CD8-positive, alpha-beta memory T cell (primary cell): ENCODE data around the gene TRPM1. TPM values are rescaled to one million over a fixed set of nuclear protein-coding genes. Genes with fewer than 3 reads are reported as not detected.

Experiments
- CTCF ChIA-PET: fragments of 350-600 bp; sonication (Branson Sonifier 250); formaldehyde crosslinking; loops from one replicate; lab custom pipeline; 2021; ENCODE audit warnings: antibody characterized with exemption; lab: Charles Lee
- POLR2A ChIA-PET: fragments of 350-600 bp; sonication (Branson Sonifier 250); formaldehyde crosslinking; loops from one replicate; lab custom pipeline; 2021; ENCODE audit warnings: antibody characterized with exemption; lab: Charles Lee
- DNase-seq, 5 donors: peaks; one replicate each; pipeline versions ENCODE4 v3.0.0 to v3.0.0-alpha.2; 2020 to 2022; ENCODE audit warnings: mixed read lengths in 1 of 5
- H3K27ac ChIP-seq: one replicate; pipeline ENCODE4 v1.7.0; 2013; ENCODE audit warnings: low read depth, mild to moderate bottlenecking, low read length, moderate library complexity
- H3K27me3 ChIP-seq: 2 replicates; pipeline ENCODE4 v1.7.0; 2013; ENCODE audit warnings: low read length, mild to moderate bottlenecking; ENCODE audit not compliant: insufficient read depth, poor library complexity, severe bottlenecking
- H3K36me3 ChIP-seq: 2 replicates; pipeline ENCODE4 v1.7.0; 2013; ENCODE audit warnings: mild to moderate bottlenecking, low read length, moderate library complexity; ENCODE audit not compliant: insufficient read depth
- H3K4me1 ChIP-seq: 2 replicates; pipeline ENCODE4 v1.7.0; 2013; ENCODE audit warnings: mild to moderate bottlenecking, low read length, moderate library complexity; ENCODE audit not compliant: insufficient read depth
- H3K4me3 ChIP-seq: 2 replicates; pipeline ENCODE4 v1.7.0; 2013; ENCODE audit warnings: mild to moderate bottlenecking, low read length
- H3K9me3 ChIP-seq: 2 replicates; pipeline ENCODE4 v1.7.0; 2013; ENCODE audit warnings: mild to moderate bottlenecking, low read length
- H3K27ac Mint-ChIP-seq, 8 donors: one replicate each; pipeline ENCODE4 v1.8.0; 2020 to 2021; ENCODE audit warnings: mixed read lengths in 8 of 8, mild to moderate bottlenecking in 6 of 8, inconsistent platforms in 3 of 8, moderate library complexity in 3 of 8
- H3K27me3 Mint-ChIP-seq, 2 donors: one replicate each; pipeline ENCODE4 v1.8.0; 2020 to 2021; ENCODE audit warnings: mixed read lengths in 2 of 2, mild to moderate bottlenecking in 1 of 2, moderate library complexity in 1 of 2
- H3K36me3 Mint-ChIP-seq, 3 donors: one replicate each; pipeline ENCODE4 v1.8.0; 2020 to 2021; ENCODE audit warnings: mixed read lengths in 3 of 3, inconsistent platforms in 1 of 3, mild to moderate bottlenecking in 1 of 3
- H3K4me1 Mint-ChIP-seq, 3 donors: one replicate each; pipeline ENCODE4 v1.8.0; 2020 to 2021; ENCODE audit warnings: mixed read lengths in 3 of 3, inconsistent platforms in 1 of 3, mild to moderate bottlenecking in 1 of 3
- H3K4me3 Mint-ChIP-seq, 7 donors: one replicate each; pipeline ENCODE4 v1.8.0; 2020 to 2021; ENCODE audit warnings: mixed read lengths in 7 of 7, mild to moderate bottlenecking in 6 of 7, moderate library complexity in 4 of 7, inconsistent platforms in 2 of 7
- H3K9me3 Mint-ChIP-seq, 5 donors: one replicate each; pipeline ENCODE4 v1.8.0; 2020 to 2022; ENCODE audit warnings: mixed read lengths in 5 of 5, mild to moderate bottlenecking in 3 of 5, moderate library complexity in 2 of 5, inconsistent platforms in 1 of 5
- polyA plus RNA-seq: library from polyadenylated mRNA; unstranded; fragments of 300-500 nt; fragmentation: Illumina TruSeq; gene quantifications from one replicate; pipeline ENCODE4 v1.2.3, GENCODE V29; 2021
- total RNA-seq, 2 experiments: library from RNA; stranded (reverse); gene quantifications; one replicate each; pipeline ENCODE4 v1.2.3, GENCODE V29; 2021

The TRPM1 gene
- total and polyA plus RNA-seq, 3 experiments from 2014 or later, result 0.03 TPM; not detected in 2

DNA sequence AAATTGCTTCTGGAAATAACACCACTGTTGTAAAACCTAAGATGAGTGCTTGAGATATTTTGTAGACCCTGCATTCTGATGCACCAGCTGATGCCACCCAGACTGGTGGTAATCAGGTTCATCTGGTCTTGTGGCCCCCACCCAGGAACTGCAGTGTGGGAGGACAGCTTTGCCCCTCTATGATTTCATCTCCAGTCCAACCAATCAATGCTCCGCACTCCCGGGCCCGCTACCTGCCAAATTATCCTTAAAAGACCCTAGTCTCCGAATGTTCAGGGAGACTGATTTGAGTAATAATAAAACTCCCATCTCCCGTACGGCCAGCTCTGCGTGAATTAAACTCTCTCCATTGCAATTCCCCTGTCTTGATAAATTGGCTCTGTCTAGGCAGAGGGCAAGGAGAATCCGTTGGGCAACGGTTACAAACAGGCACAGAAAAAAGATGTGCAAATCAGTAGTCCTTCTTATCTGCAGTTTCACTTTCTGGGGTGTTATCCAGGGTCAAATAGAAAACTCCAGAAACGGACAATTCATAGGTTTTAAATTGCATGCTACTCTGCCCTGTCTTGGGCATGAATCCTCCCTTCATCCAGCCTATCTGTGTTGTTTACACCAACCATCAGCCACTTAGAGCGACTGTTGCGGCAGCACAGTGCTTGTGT, 29.2 kb upstream of the TRPM1 start:
- Histone ChIP-seq H3K9me3 (no peaks in the 10 kb centered on the region), H3K36me3 (no peaks in the 10 kb centered on the region), H3K27ac (no peak overlapping the region), H3K27me3 (no peaks in the 10 kb centered on the region), H3K4me1 (no peaks in the 10 kb centered on the region), H3K4me3 (no peak overlapping the region)
- Mint-ChIP-seq H3K4me3 (peak overlapping the region in 5 of 7 donors; percentile 53 to 65 (median 63)), H3K27ac (peak overlapping the region in 2 of 8 donors; percentile 33 to 40), H3K36me3 (no peaks in the 10 kb centered on the region), H3K4me1 (peaks cover 3 to 13% (median 8%) of the 10 kb centered on the region in 3 donors), H3K27me3 (peaks cover 4 to 6% of the 10 kb centered on the region in 2 donors), H3K9me3 (no peaks in the 10 kb centered on the region)
- POLR2A ChIA-PET, result no interaction called here
- CTCF ChIA-PET, result interaction anchor here (1.4 to 4.2 kb wide), 3 partner anchors 7 to 359 kb away, joined by 4 to 22 read pairs (median 9); no protein-coding TSS in a partner anchor
- no peak for DNase-seq

DNA sequence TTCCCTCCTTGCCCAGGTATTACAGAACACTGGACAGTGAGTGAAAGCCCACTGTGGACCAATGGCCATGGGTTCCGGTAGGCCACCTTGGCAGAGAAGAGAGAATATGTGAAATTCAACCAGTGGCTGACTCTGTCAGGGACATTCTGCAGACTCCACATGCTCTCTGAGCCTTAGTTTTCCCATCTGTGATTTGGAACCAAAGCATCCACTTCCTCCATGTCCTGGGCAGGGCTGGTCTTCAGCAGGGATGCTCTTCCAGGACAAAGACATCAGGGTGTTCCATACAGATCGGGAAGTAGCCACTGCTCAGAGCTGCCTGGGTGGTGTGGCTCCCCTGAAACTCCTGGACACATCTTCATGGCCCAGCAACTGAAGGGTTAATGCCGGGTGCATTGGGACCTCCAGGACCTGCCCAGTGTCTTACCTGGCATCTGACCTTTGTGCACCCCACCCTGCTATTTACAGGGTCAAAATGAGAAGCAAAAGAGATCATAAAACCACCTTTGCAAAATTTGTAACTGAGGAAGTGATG, 28.3 kb upstream of the TRPM1 start:
- H3K36me3 ChIP-seq, result no peaks in the 10 kb centered on the region
- H3K27ac Mint-ChIP-seq, result no peak overlapping the region
- no peaks in the 10 kb centered on the region for H3K9me3 Mint-ChIP-seq
- H3K27me3 Mint-ChIP-seq, result peaks cover 4 to 6% of the 10 kb centered on the region in 2 donors
- no peaks in the 10 kb centered on the region for H3K36me3 Mint-ChIP-seq
- H3K27ac ChIP-seq, result no peak overlapping the region
- no peak overlapping the region for H3K4me3 Mint-ChIP-seq
- no peaks in the 10 kb centered on the region for H3K27me3 ChIP-seq
- H3K4me3 ChIP-seq, result no peak overlapping the region
- ChIA-PET CTCF (interaction anchor here (0.6 to 4.2 kb wide), 23 partner anchors 8 to 470 kb away, joined by 3 to 22 read pairs (median 4); no protein-coding TSS in a partner anchor), POLR2A (no interaction called here)
- no peaks in the 10 kb centered on the region for H3K4me1 ChIP-seq
- no peak for DNase-seq
- peaks cover 3 to 13% (median 8%) of the 10 kb centered on the region in 3 donors for H3K4me1 Mint-ChIP-seq
- no peaks in the 10 kb centered on the region for H3K9me3 ChIP-seq

DNA sequence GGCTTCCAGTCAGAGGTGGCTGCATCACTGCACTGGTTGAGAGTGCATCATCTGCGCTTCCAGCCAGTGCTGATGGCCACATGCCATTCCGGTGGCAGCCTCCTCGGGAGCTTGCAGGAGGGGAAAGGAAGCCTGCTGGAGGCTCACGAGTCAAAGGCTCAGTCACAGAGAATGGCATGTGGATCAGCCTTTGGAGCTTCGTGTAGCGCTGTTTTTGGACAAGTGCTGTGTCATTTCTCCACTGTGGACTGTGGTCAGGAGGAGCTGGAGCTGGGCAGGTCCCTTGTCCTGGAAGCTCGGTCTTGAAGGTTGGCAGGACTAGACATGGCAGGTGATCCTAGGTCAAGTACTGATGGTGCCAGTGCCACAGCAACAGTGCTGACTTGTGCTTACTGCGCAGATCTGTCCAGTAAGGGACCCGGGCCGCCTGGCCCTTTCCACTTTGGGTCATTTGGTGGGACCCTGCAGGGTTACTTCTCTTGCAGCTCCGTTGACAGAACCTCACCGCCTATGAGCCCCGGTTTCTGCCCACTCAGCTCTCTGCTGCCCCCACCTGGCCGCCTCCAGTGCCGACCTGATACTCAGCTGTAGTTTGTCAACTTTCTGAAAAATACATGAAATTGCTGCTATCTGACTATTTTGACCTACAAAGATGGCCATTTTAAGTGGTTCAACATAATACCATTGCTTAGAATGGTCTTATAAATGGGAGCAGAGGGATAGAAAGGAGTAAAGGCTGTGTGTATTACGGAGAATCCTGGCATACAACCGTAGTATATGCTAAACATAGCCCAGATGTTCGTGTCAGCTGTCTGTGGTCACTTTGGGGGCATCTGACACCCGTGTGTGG, 27.6 kb upstream of the TRPM1 start:
- Histone ChIP-seq H3K4me3 (no peak overlapping the region), H3K36me3 (no peaks in the 10 kb centered on the region), H3K27me3 (no peaks in the 10 kb centered on the region), H3K27ac (no peak overlapping the region), H3K9me3 (no peaks in the 10 kb centered on the region), H3K4me1 (no peaks in the 10 kb centered on the region)
- H3K4me1 Mint-ChIP-seq, result peaks cover 3 to 13% (median 8%) of the 10 kb centered on the region in 3 donors
- no peaks in the 10 kb centered on the region for H3K36me3 Mint-ChIP-seq
- H3K27ac Mint-ChIP-seq, result no peak overlapping the region
- peaks cover 4 to 6% of the 10 kb centered on the region in 2 donors for H3K27me3 Mint-ChIP-seq
- no peaks in the 10 kb centered on the region for H3K9me3 Mint-ChIP-seq
- peak; percentile 47 to 72 (median 63) for DNase-seq
- ChIA-PET POLR2A (no interaction called here), CTCF (interaction anchor here (0.6 to 4.2 kb wide), 28 partner anchors 8 to 469 kb away, joined by 3 to 22 read pairs (median 3); partner anchors contain the start of gene MTMR10)
- no peak overlapping the region for H3K4me3 Mint-ChIP-seq

DNA sequence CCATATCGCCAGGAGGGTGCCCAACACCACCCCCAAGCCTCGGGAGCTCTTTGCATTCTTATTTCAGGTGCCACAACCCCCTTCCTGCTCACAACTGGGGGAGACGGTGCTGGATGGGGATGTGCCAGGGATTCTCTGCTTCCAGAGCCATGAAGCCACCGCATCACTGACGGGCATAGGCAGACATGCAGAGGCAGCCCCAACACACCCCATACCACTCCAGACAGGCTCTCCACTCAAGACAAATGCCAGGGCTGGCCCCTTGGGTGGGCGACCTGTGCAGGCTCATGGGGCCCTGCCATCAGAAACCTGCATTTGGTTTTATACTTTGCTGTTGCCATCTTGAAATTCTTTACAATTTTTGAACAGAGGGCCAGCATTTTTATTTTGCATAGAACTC, 27.0 kb upstream of the TRPM1 start:
- Histone ChIP-seq H3K4me3 (no peak overlapping the region), H3K36me3 (no peaks in the 10 kb centered on the region), H3K9me3 (no peaks in the 10 kb centered on the region), H3K27ac (no peak overlapping the region), H3K4me1 (no peaks in the 10 kb centered on the region), H3K27me3 (no peaks in the 10 kb centered on the region)
- Mint-ChIP-seq H3K36me3 (no peaks in the 10 kb centered on the region), H3K27me3 (peaks cover 3 to 4% of the 10 kb centered on the region in 2 donors), H3K4me3 (no peak overlapping the region), H3K27ac (no peak overlapping the region), H3K9me3 (peaks cover 0 to 2% (median 0%) of the 10 kb centered on the region in 5 donors), H3K4me1 (peaks cover 3 to 13% (median 8%) of the 10 kb centered on the region in 3 donors)
- ChIA-PET POLR2A (no interaction called here), CTCF (interaction anchor here (1.0 to 4.2 kb wide), 16 partner anchors 7 to 468 kb away, joined by 3 to 22 read pairs (median 6); no protein-coding TSS in a partner anchor)
- DNase-seq, result no peak

DNA sequence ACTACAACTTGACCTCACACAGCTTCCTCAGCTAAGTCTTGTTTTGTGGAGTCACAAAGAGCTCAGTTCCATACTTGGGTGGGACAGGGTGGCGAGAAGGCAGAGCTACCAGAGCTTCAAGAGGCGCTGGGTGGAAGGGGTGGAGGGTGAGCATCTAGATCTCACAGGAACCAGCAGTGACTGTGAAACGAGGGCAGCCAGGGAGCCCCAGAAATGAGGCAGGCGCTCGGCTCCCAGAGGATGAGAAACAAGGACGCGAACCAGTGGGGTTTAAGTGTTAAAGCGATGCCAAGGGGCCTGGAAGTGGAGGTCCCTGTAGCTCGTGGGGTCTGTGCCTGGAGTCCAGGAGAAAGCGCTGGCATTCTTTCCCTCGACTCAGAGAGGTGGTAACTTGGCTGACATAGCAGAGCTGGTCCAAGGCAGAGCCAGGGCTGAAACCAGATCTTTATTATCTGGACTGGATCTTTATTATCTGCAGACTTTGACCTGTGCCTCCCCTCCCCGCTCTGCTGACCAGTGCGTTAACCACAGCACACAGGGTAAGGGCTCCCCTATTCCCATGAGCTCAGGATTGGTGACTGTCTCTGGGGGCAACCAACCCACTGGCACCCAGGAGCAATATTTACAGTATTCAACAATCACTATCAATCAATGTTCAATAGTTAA, 26.2 kb upstream of the TRPM1 start:
- no peaks in the 10 kb centered on the region for H3K9me3 ChIP-seq
- Mint-ChIP-seq H3K27ac (no peak overlapping the region), H3K27me3 (peaks cover 3 to 4% of the 10 kb centered on the region in 2 donors), H3K4me1 (peaks cover 3 to 13% (median 8%) of the 10 kb centered on the region in 3 donors), H3K4me3 (no peak overlapping the region), H3K36me3 (no peaks in the 10 kb centered on the region), H3K9me3 (peaks cover 0 to 2% (median 0%) of the 10 kb centered on the region in 5 donors)
- DNase-seq, result no peak
- no peak overlapping the region for H3K27ac ChIP-seq
- no peaks in the 10 kb centered on the region for H3K27me3 ChIP-seq
- ChIA-PET POLR2A (no interaction called here), CTCF (interaction anchor here (1.4 to 4.2 kb wide), 4 partner anchors 10 to 362 kb away, joined by 3 to 22 read pairs (median 8); no protein-coding TSS in a partner anchor)
- H3K4me1 ChIP-seq, result no peaks in the 10 kb centered on the region
- no peak overlapping the region for H3K4me3 ChIP-seq
- no peaks in the 10 kb centered on the region for H3K36me3 ChIP-seq

DNA sequence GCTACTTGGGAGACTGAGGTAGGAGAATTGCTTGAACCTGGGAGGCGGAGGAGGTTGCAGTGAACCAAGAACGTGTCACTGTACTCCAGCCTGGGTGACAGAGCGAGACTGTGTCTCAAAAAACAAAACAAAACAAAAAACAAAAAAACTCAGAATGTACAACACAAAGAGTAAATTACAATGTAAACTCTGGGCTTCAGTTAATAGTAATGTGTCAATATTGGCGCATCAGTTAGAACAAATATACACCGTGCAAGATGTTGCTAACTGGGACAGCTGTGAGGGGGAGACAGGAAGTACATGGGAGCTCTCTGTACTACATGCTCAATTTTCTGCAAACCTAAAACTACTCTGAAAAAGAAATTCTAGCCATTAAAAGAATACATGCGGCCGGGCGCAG, 23.5 kb upstream of the TRPM1 start:
- CTCF ChIA-PET, result no interaction called here
- DNase-seq, result no peak
- Mint-ChIP-seq H3K27ac (no peak overlapping the region), H3K4me1 (peaks cover 3 to 5% (median 5%) of the 10 kb centered on the region in 3 donors), H3K36me3 (peaks cover 0 to 10% (median 2%) of the 10 kb centered on the region in 3 donors), H3K27me3 (peaks cover 10 to 11% of the 10 kb centered on the region in 2 donors), H3K4me3 (no peak overlapping the region), H3K9me3 (peaks cover 2 to 15% (median 6%) of the 10 kb centered on the region in 5 donors)
- POLR2A ChIA-PET, result no interaction called here
- no peak overlapping the region for H3K27ac ChIP-seq
- no peaks in the 10 kb centered on the region for H3K36me3 ChIP-seq
- H3K4me1 ChIP-seq, result no peaks in the 10 kb centered on the region
- no peaks in the 10 kb centered on the region for H3K9me3 ChIP-seq
- no peaks in the 10 kb centered on the region for H3K27me3 ChIP-seq
- no peak overlapping the region for H3K4me3 ChIP-seq

DNA sequence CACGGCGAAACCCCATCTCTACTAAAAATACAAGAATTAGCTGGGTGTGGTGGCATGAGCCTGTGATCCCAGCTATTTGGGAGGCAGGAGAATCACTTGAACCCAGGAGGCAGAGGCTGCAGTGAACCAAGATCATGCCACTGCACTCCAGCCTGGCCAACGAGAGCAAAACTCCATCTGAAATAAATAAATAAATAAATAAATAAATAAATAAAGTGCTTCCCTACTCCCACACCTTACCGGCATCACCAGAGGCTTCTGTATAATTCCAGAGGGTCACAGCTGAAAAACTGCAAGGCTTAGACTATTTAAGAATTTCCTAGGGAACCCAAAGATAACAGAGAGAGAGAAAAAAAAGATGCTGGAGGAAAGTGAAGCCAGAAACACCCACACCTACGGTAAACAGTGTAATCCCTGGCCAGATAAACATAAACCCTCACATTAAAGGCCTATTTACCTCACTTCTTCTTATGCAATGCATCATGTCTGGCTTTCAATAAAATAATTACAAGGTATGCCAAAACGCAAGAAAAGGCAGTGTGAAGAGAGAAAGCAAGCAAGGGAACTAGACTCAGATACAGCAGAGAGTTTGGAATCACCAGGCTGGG, 15.0 kb upstream of the TRPM1 start:
- Mint-ChIP-seq H3K4me1 (no peaks in the 10 kb centered on the region), H3K36me3 (peaks cover 0 to 20% (median 1%) of the 10 kb centered on the region in 3 donors), H3K27ac (peak overlapping the region in 1 of 8 donors; percentile 69), H3K4me3 (no peak overlapping the region), H3K27me3 (peaks cover 24 to 45% of the 10 kb centered on the region in 2 donors), H3K9me3 (peaks cover 11 to 18% (median 14%) of the 10 kb centered on the region in 5 donors)
- H3K36me3 ChIP-seq, result no peaks in the 10 kb centered on the region
- POLR2A ChIA-PET, result no interaction called here
- H3K9me3 ChIP-seq, result no peaks in the 10 kb centered on the region
- H3K4me3 ChIP-seq, result no peak overlapping the region
- H3K27me3 ChIP-seq, result no peaks in the 10 kb centered on the region
- no peaks in the 10 kb centered on the region for H3K4me1 ChIP-seq
- H3K27ac ChIP-seq, result no peak overlapping the region
- CTCF ChIA-PET, result no interaction called here
- DNase-seq, result no peak
